Coronary artery (tissue), 2 donors: ENCODE results near the gene CDK15.

ENCODE experiments used
- DNase-seq: peaks from one replicate; pipeline ENCODE4 v3.0.0-alpha.2; 2017; ENCODE audit warnings: low spot score
- H3K27ac ChIP-seq, 2 donors: fragments of 200-600 bp; sonication (generic); one replicate each; pipeline ENCODE4 v1.5.1; 2016 to 2019
- H3K4me3 ChIP-seq: fragments of 200-600 bp; sonication (generic); 2 replicates; pipeline ENCODE4 v1.5.1; 2016; ENCODE audit warnings: mild to moderate bottlenecking, moderate library complexity
- CTCF ChIP-seq: fragments of 200-600 bp; sonication (generic); IDR thresholded peaks from one replicate; pipeline ENCODE4 v1.5.1; 2019; ENCODE audit warnings: antibody characterized with exemption

Gene CDK15

DNA sequence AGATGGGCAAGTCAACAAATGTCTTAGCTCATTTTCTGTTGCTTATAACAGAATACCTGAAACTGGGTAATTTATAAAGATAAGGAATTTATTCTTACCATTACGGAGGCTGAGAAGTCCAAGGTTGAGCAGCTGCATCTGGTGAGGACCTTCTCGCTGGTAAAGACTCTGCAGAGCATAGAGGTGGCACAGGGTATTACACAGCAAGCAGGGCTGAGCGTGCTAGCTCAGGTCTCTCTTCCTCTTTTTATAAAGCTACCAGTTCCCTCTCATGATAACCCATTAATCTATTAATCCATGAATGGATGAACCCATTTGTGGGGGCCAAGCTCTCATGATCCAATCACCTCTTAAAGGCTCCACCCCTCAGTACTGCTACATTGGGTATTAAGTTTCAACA lies 109.1 kb downstream of the CDK15 start:
- no peak for TF ChIP-seq CTCF
- no peak for DNase-seq
- no peak overlapping the region for H3K27ac ChIP-seq
- no peak overlapping the region for H3K4me3 ChIP-seq

GRCh38 chr2:201916565-201916964 lies 110.2 kb downstream of the CDK15 start:
- no peak for DNase-seq
- Histone ChIP-seq H3K27ac (no peak overlapping the region), H3K4me3 (no peak overlapping the region)
- no peak for TF ChIP-seq CTCF

GRCh38 chr2:201918616-201919307 lies 112.4 kb downstream of the CDK15 start:
- DNase-seq = no peak
- H3K27ac ChIP-seq = no peak overlapping the region
- TF ChIP-seq CTCF = no peak
- no peak overlapping the region for H3K4me3 ChIP-seq

DNA sequence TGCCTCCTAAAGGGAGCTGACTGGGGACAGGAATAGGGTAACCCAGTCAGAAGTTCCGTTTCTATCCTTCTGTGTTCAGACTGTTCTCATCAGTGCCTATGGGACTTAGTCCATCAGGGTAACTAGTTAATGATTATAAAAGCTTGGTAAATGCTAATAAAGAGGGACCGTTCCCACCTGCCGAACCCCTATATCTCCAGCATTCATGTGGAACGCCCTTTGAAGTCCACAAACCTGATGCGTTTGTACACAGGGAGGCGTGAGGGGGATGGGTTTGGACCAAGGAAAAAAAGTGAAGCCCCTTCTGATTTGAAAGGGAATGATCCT lies 112.9 kb downstream of the CDK15 start:
- DNase-seq = no peak
- TF ChIP-seq CTCF = no peak
- Histone ChIP-seq H3K4me3 (no peak overlapping the region), H3K27ac (no peak overlapping the region)

GRCh38 chr2:201923436-201924328 lies 117.3 kb downstream of the CDK15 start:
- no peak for TF ChIP-seq CTCF
- DNase-seq = no peak
- Histone ChIP-seq H3K27ac (no peak overlapping the region), H3K4me3 (no peak overlapping the region)

GRCh38 chr2:201924453-201924852 lies 118.1 kb downstream of the CDK15 start:
- Histone ChIP-seq H3K4me3 (no peak overlapping the region), H3K27ac (no peak overlapping the region)
- no peak for DNase-seq
- TF ChIP-seq CTCF = no peak

DNA sequence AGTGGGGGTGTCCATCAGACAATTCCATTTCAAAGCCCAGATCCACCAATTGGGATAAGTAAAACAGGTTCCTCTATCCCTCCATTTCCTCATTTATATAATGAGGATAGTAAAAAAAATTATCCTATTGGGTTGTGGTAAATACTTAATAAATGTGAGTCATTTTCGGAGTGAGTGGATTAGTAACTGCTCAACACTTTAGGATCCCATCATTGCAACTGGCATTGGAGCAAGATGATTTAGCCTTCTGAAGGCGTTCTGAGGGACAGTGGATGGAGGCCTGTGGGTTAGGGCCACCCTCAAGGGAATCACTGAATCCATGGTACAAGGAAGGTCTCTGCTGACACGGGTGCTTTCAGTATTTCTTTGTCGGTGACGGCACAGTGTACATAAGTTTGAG lies 118.7 kb downstream of the CDK15 start:
- no peak overlapping the region for H3K27ac ChIP-seq
- DNase-seq = no peak
- TF ChIP-seq CTCF = no peak
- no peak overlapping the region for H3K4me3 ChIP-seq
